IMR-90 (cell line): ENCODE measurements around the gene PITX2. TPM values are rescaled to one million over a fixed set of nuclear protein-coding genes. Genes with fewer than 3 reads are reported as not detected.

Experiments used
- CHD1 ChIP-seq: IDR thresholded peaks from 2 replicates; pipeline ENCODE4 v1.6.1; 2012; ENCODE audit warnings: low read depth, low read length, improper control_type of control experiment
- polyA plus RNA-seq, 3 experiments: library from polyadenylated mRNA; depleted of rRNA; stranded (reverse); fragments of >200 nt; gene quantifications; 2 replicates each; pipeline ENCODE4 v1.2.3, GENCODE V29; 2012; ENCODE audit warnings: low replicate concordance in 1 of 3
- total RNA-seq: library from RNA; depleted of rRNA; stranded (reverse); fragments of >200 nt; gene quantifications from 2 replicates; pipeline ENCODE4 v1.2.3, GENCODE V29; 2012
- TF ChIP-seq, protein P1 (sequence below): fragments of 150-350 bp; IDR thresholded peaks from 2 replicates; pipeline ENCODE4 v1.6.1; 2017; ENCODE audit warnings: mild to moderate bottlenecking, antibody characterized with exemption, low read length, low read depth

The PITX2 gene
- total and polyA plus RNA-seq, 2 of the 4 experiments (the other 2 are of a cell fraction), result 3.0 to 6.3 TPM

- TF ChIP-seq, protein P1, sequence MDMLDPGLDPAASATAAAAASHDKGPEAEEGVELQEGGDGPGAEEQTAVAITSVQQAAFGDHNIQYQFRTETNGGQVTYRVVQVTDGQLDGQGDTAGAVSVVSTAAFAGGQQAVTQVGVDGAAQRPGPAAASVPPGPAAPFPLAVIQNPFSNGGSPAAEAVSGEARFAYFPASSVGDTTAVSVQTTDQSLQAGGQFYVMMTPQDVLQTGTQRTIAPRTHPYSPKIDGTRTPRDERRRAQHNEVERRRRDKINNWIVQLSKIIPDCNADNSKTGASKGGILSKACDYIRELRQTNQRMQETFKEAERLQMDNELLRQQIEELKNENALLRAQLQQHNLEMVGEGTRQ, result no peak
- no peak for TF ChIP-seq CHD1
These were observed 6.4 kb downstream of the PITX2 start (continued) for GRCh38 chr4:110616238-110617074.
